Prostate gland (tissue), 2 donors: ENCODE results near the gene ARHGEF25. TPM values are rescaled to one million over a fixed set of nuclear protein-coding genes. Genes with fewer than 3 reads are reported as not detected.
A peak's percentile ranks its signal among the peaks of the same experiment; 100 is the strongest.

Source experiments
- DNase-seq: peaks from one replicate; pipeline ENCODE4 v3.0.0-alpha.2; 2019; ENCODE audit warnings: low spot score
- H3K27ac ChIP-seq, 2 donors: fragments of 200-600 bp; sonication (generic); 2 replicates each; pipeline ENCODE4 v1.5.1; 2017 to 2019
- H3K27me3 ChIP-seq: fragments of 200-600 bp; sonication (generic); replicated peaks from 2 replicates; pipeline ENCODE4 v1.5.1; 2019; ENCODE audit not compliant: insufficient read depth
- H3K36me3 ChIP-seq, 2 donors: fragments of 200-600 bp; sonication (generic); 1 replicate in 1 of 2; 2 replicates in 1 of 2; pipeline versions ENCODE4 v1.5.1 to v1.8.1; 2017 to 2019
- H3K4me1 ChIP-seq: fragments of 200-600 bp; sonication (generic); replicated peaks from 2 replicates; pipeline ENCODE4 v1.5.1; 2019
- H3K4me3 ChIP-seq, 2 donors: fragments of 200-600 bp; sonication (generic); 2 replicates each; pipeline ENCODE4 v1.5.1; 2017 to 2019
- H3K9me3 ChIP-seq: fragments of 200-600 bp; sonication (generic); 2 replicates; pipeline ENCODE4 v1.5.1; 2017
- CTCF ChIP-seq, 4 experiments: fragments of 200-600 bp in 2 of 4; fragments of 450-650 bp in 2 of 4; sonication (generic) in 2 of 4; IDR thresholded peaks; 1 replicate in 3 of 4; 2 replicates in 1 of 4; pipeline ENCODE4 v1.5.1; 2016 to 2019; ENCODE audit warnings: antibody characterized with exemption in 4 of 4, mild to moderate bottlenecking in 2 of 4, moderate library complexity in 2 of 4
- POLR2A ChIP-seq: fragments of 450-650 bp; IDR thresholded peaks from one replicate; pipeline ENCODE4 v1.6.1; 2016; ENCODE audit warnings: antibody characterized with exemption, mild to moderate bottlenecking
- POLR2AphosphoS5 ChIP-seq: sonication (generic); formaldehyde crosslinking; IDR thresholded peaks from one replicate; pipeline ENCODE4 v1.6.1; 2017; ENCODE audit warnings: antibody characterized with exemption
- WGBS: methylation state at CpG from one replicate; pipeline ENCODE4 v1.1.5; 2018; 5-methylcytosine and 5-hydroxymethylcytosine counted together
- intact Hi-C: fragments of 100-400 bp; cut with DNase I; formaldehyde crosslinking; loops from one replicate; pipeline ENCODE4 v1.14.2; 2022
- total RNA-seq, 2 donors: library from RNA; depleted of rRNA; stranded (reverse); fragments of >200 nt; gene quantifications; one replicate each; pipeline ENCODE4 v1.1.0, GENCODE V29; 2016

The ARHGEF25 gene
- total RNA-seq, 2 donors from 2014 or later: 16.6 to 32.5 TPM

- no peaks in the 10 kb centered on the region for H3K27me3 ChIP-seq
- no peaks in the 10 kb centered on the region for H3K36me3 ChIP-seq
- TF ChIP-seq CTCF (IDR thresholded peaks at IDR 0.05) (no peak), POLR2AphosphoS5 (no peak), POLR2A (no peak)
- H3K9me3 ChIP-seq: no peaks in the 10 kb centered on the region
- 27% methylated on average over 10 of the region's 10 CpGs for WGBS
- peak overlapping the region; percentile 72 to 83 for H3K27ac ChIP-seq
- no peak for DNase-seq
- intact Hi-C loops: no loop called here
- H3K4me1 ChIP-seq: peaks cover 12% of the 10 kb centered on the region
- peak overlapping the region; percentile 95 to 98 for H3K4me3 ChIP-seq
Observed at GRCh38 chr12:57591782-57592325, 19.4 kb upstream of the ARHGEF25 start.

DNA sequence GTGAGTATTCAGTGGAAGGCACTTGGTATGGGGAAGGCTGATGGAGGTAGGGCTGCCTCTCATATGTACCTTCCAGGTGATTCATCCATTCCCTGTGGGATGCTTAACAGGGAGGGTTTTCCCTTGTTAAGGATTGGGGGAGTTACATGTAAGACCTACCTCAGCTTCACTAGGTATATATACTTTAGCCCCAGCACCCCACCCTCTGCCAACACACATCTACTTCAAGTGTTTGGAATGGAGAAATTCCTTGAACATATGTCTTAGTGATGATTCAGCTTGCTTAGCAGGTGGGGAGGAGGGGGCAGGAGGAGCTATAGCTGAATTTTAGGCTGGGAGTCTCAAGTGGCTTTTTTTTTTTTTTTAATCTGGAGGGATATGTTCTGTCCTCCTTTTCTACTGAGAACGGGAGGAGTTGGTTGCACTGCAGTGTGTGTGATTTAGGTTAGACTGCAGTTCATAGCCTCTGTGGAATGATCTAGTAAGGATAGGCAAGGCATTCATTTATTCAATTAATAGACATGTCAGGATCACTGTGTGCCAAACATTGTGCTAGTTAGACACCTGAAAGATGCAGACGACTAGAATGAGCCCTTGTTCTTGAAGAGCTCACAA is 18.6 kb upstream of the ARHGEF25 start:
- DNase-seq: no peak
- peaks cover 12% of the 10 kb centered on the region for H3K4me1 ChIP-seq
- H3K9me3 ChIP-seq: no peaks in the 10 kb centered on the region
- TF ChIP-seq POLR2AphosphoS5: no peak
- TF ChIP-seq CTCF (IDR thresholded peaks at IDR 0.05): no peak
- TF ChIP-seq POLR2A: no peak
- 73% methylated on average over 2 of the region's 2 CpGs for WGBS
- intact Hi-C loops: no loop called here
- H3K27me3 ChIP-seq: no peaks in the 10 kb centered on the region
- no peaks in the 10 kb centered on the region for H3K36me3 ChIP-seq
- no peak overlapping the region for H3K4me3 ChIP-seq
- H3K27ac ChIP-seq: no peak overlapping the region

DNA sequence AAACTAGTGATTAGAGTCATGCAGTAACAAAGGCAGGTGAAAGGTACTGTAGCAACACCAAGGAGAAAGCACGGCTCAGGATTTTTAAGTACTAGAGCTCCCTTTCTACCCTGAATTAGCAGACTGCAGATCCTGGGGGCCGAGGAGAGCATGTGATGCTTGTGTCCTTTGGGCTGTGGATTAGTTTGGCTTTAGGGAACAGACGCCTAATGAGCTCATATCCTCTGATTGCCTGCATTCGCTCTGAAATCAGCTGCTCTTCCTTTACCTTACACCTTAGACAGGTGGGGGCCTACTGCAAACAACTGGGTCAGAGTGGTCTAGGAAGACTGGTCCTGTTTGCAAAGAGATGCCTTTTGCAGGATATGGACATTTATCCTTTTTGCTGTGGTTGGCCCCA is 18.0 kb upstream of the ARHGEF25 start:
- intact Hi-C loops: no loop called here
- Histone ChIP-seq H3K36me3 (no peaks in the 10 kb centered on the region), H3K9me3 (no peaks in the 10 kb centered on the region), H3K27ac (no peak overlapping the region), H3K4me3 (no peak overlapping the region), H3K27me3 (no peaks in the 10 kb centered on the region), H3K4me1 (peaks cover 12% of the 10 kb centered on the region)
- 73% methylated on average over 4 of the region's 4 CpGs for WGBS
- DNase-seq: no peak
- TF ChIP-seq CTCF (IDR thresholded peaks at IDR 0.05): no peak
- TF ChIP-seq POLR2AphosphoS5: no peak
- TF ChIP-seq POLR2A: no peak

DNA sequence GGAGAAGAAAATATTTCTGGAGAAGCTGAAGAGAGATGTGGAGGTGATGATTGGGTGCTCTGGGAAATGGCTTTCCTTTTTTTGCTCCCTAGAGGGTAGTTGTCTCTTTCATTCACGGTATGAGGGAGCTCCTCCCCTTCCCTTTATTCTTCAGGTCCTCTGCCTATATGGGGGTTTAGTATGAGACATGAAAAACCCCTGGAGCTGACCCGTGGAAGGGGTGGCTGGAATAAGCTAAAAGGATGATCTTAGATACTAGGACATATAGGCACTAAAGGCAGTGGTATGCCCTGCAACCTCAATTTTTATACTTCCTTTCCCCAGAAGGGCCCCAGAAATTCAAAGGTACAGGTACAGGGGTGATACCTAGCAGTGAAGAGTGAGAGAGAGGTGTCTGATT is 10.8 kb upstream of the ARHGEF25 start:
- no peaks in the 10 kb centered on the region for H3K27me3 ChIP-seq
- intact Hi-C loops: no loop called here
- H3K4me1 ChIP-seq: no peaks in the 10 kb centered on the region
- H3K4me3 ChIP-seq: no peak overlapping the region
- TF ChIP-seq POLR2A: no peak
- no peak overlapping the region for H3K27ac ChIP-seq
- no peaks in the 10 kb centered on the region for H3K36me3 ChIP-seq
- 68% methylated on average over 2 of the region's 2 CpGs for WGBS
- H3K9me3 ChIP-seq: no peaks in the 10 kb centered on the region
- DNase-seq: no peak

DNA sequence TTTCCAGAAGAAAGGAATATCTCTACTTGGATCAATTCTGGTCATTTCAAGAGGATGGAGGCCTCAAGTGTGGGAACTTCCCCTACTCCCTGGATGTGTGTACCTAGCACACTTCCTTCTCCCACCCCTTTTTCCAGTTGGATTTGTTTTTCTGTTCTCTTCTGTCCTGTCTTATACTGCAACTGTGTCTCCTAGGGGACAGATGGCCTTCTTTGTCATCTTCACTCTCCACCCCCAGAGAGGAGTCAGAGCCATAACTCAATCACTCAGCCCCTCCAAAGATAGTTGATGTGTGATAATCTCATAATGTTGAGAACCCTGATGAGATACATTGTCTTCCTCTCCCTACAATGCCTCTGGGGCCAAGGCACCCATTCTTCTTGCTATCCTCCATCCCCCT is 8.7 kb upstream of the ARHGEF25 start:
- no peak for TF ChIP-seq POLR2AphosphoS5
- no peak for TF ChIP-seq POLR2A
- TF ChIP-seq CTCF (IDR thresholded peaks at IDR 0.05): no peak
- H3K36me3 ChIP-seq: no peaks in the 10 kb centered on the region
- no peak for DNase-seq
- no peaks in the 10 kb centered on the region for H3K9me3 ChIP-seq
- H3K4me3 ChIP-seq: no peak overlapping the region
- intact Hi-C loops: no loop called here
- H3K27ac ChIP-seq: no peak overlapping the region
- no peaks in the 10 kb centered on the region for H3K27me3 ChIP-seq
- no peaks in the 10 kb centered on the region for H3K4me1 ChIP-seq
